Measurements from ENCODE around the gene TNS4.

DNA sequence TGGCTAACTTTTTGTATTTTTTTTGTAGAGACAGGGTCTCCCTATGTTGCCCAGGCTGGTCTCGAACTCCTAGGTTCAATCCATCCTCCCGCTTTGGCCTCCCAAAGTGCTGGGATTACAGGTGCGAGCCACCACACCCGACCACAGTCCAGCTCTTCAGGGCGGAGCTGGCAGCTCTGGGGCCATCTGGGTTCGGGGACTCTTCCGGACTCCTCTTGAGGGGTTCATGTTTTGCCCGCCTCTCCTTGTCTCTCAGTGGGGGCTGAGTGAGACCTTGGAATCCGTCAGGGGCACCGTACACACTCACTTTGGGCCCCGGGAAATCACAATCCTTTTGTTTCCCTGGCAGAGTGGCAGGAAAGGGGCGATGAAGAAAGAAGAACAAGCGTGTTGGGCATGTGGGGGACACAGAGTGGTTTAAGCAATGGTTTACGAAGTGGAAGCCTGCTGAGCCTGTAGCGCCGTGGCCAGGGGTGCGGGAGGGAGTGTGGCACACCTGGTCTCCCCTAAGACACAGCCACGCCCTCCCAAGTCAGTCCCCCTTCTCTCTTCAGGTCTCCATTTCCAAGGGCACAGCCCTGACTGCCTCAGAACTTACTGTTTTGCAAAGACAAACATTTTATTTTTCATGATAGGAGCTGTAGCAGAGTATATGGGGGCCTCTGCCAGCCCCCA, 26.1 kb downstream of the TNS4 start:
- TF ChIP-seq EZH2 (optimal IDR thresholded peaks at IDR 0.05; ENCODE audit: low read depth, low read length), result no peak
- TF ChIP-seq, protein P1, sequence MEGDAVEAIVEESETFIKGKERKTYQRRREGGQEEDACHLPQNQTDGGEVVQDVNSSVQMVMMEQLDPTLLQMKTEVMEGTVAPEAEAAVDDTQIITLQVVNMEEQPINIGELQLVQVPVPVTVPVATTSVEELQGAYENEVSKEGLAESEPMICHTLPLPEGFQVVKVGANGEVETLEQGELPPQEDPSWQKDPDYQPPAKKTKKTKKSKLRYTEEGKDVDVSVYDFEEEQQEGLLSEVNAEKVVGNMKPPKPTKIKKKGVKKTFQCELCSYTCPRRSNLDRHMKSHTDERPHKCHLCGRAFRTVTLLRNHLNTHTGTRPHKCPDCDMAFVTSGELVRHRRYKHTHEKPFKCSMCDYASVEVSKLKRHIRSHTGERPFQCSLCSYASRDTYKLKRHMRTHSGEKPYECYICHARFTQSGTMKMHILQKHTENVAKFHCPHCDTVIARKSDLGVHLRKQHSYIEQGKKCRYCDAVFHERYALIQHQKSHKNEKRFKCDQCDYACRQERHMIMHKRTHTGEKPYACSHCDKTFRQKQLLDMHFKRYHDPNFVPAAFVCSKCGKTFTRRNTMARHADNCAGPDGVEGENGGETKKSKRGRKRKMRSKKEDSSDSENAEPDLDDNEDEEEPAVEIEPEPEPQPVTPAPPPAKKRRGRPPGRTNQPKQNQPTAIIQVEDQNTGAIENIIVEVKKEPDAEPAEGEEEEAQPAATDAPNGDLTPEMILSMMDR (IDR thresholded peaks at IDR 0.05; ENCODE audit: low read length), result no peak
